K562 (cell line): ENCODE measurements around the gene GET4.
"Not testable (repeated sequence)": the region's sequence is repeated elsewhere in the genome, so short reads cannot be mapped to it uniquely, and the experiment has no call there.

Experiments used
- FOXO4 ChIP-seq: fragments of 450-650 bp; formaldehyde crosslinking; IDR thresholded peaks from 2 replicates; pipeline ENCODE4 v1.4.0; 2020; ENCODE audit warnings: mild to moderate bottlenecking, moderate library complexity
- HNRNPK ChIP-seq: fragments of 200-400 bp; formaldehyde crosslinking; IDR thresholded peaks from one replicate; pipeline ENCODE4 v1.6.1; 2018; ENCODE audit warnings: mild to moderate bottlenecking, low read depth, low read length; ENCODE audit not compliant: poor library complexity, severe bottlenecking
- POLR2A ChIP-seq: fragments of 450-650 bp; conservative IDR thresholded peaks from 2 replicates; pipeline ENCODE4 v1.6.1; 2016
- SFPQ ChIP-seq: fragments of 200-400 bp; formaldehyde crosslinking; IDR thresholded peaks from 2 replicates; pipeline ENCODE4 v1.6.1; 2017; ENCODE audit warnings: mild to moderate bottlenecking, low read depth, low read length, moderate library complexity
- TAF15 ChIP-seq: fragments of 200-400 bp; formaldehyde crosslinking; IDR thresholded peaks from 2 replicates; pipeline ENCODE4 v1.6.1; 2017; ENCODE audit warnings: mild to moderate bottlenecking, low read depth, low read length, moderate library complexity
- TRIM28 ChIP-seq: fragments of 450-650 bp; IDR thresholded peaks from 2 replicates; pipeline ENCODE4 v1.6.1; 2017
- ZFX ChIP-seq: sonication (generic); formaldehyde crosslinking; IDR thresholded peaks from 2 replicates; pipeline ENCODE4 v1.8.0; 2022; ENCODE audit warnings: mild to moderate bottlenecking, missing genetic modification reagents, moderate library complexity

- TF ChIP-seq TAF15; HNRNPK; SFPQ; TRIM28; FOXO4 (CRISPR knock-in tag); ZFX (CRISPR knock-in tag); POLR2A: not testable (repeated sequence)
These were observed 29.2 kb upstream of the GET4 start for GRCh38 chr7:846958-847650.
